Measurements from ENCODE around the gene BCLAF3. TPM values are rescaled to one million over a fixed set of nuclear protein-coding genes. Genes with fewer than 3 reads are reported as not detected.
A peak's percentile ranks its signal among the peaks of the same experiment; 100 is the strongest.

BCLAF3 gene
- total and polyA plus RNA-seq, 4 donors: 0.76 to 3.2 (median 1.4) TPM

GRCh38 chrX:19991350-19991718, 473 bp upstream of the BCLAF3 start:
- TF ChIP-seq ATF3 (IDR thresholded peaks at IDR 0.05) (no peak), FOXA2 (IDR thresholded peaks at IDR 0.05) (no peak), EGR1 (IDR thresholded peaks at IDR 0.05; ENCODE audit: low read depth in 2 of 2) (no peak), HNF4G (IDR thresholded peaks at IDR 0.05) (no peak), TAF1 (conservative IDR thresholded peaks at IDR 0.05) (no peak), ZBTB33 (IDR thresholded peaks at IDR 0.05) (no peak), GABPA (IDR thresholded peaks at IDR 0.05 in 1 of 2, conservative IDR thresholded peaks at IDR 0.05 in 1 of 2) (no peak), NR2F2 (IDR thresholded peaks at IDR 0.05) (no peak), HNF4A (conservative IDR thresholded peaks at IDR 0.05) (no peak), RXRA (IDR thresholded peaks at IDR 0.05) (no peak), FOXA1 (IDR thresholded peaks at IDR 0.05) (no peak), MAX (IDR thresholded peaks at IDR 0.05) (no peak), REST (IDR thresholded peaks at IDR 0.05) (no peak)
- no peak for DNase-seq (ENCODE audit: low spot score)
- Histone ChIP-seq H3K9ac (ENCODE audit: low read depth in 1 of 2, low read length in 2 of 2) (peak overlapping the region in 1 of 2 donors; percentile 64), H3K36me3 (ENCODE audit: control insufficient read depth in 4 of 4, insufficient read depth in 3 of 4, low read depth in 1 of 4, low read length in 3 of 4) (no peaks in the 10 kb centered on the region), H3K4me3 (ENCODE audit: low read depth in 1 of 3, low read length in 3 of 3) (peak overlapping the region in 2 of 3 donors; percentile 51 to 83), H3K27me3 (ENCODE audit: control insufficient read depth in 4 of 4, insufficient read depth in 4 of 4, low read length in 3 of 4) (no peaks in the 10 kb centered on the region), H3K27ac (ENCODE audit: low read depth in 1 of 2, low read length in 2 of 2) (peak overlapping the region in 1 of 2 donors; percentile 46), H3K9me3 (ENCODE audit: control insufficient read depth in 4 of 4, low read length in 3 of 4) (no peaks in the 10 kb centered on the region), H3K4me1 (ENCODE audit: control insufficient read depth in 4 of 4, insufficient read depth in 4 of 4, low read length in 3 of 4) (peaks cover 0 to 5% (median 1%) of the 10 kb centered on the region in 4 donors)
- WGBS: 52% methylated on average over 6 of the region's 6 CpGs

- Histone ChIP-seq H3K9ac (ENCODE audit: low read depth in 1 of 2, low read length in 2 of 2) (peak overlapping the region in 1 of 2 donors; percentile 54), H3K4me1 (ENCODE audit: control insufficient read depth in 4 of 4, insufficient read depth in 4 of 4, low read length in 3 of 4) (peaks cover 0 to 5% (median 1%) of the 10 kb centered on the region in 4 donors), H3K27me3 (ENCODE audit: control insufficient read depth in 4 of 4, insufficient read depth in 4 of 4, low read length in 3 of 4) (no peaks in the 10 kb centered on the region), H3K4me3 (ENCODE audit: low read depth in 1 of 3, low read length in 3 of 3) (peak overlapping the region; percentile 54 to 83 (median 74)), H3K9me3 (ENCODE audit: control insufficient read depth in 4 of 4, low read length in 3 of 4) (no peaks in the 10 kb centered on the region), H3K27ac (ENCODE audit: low read depth in 1 of 2, low read length in 2 of 2) (peak overlapping the region; percentile 20 to 25), H3K36me3 (ENCODE audit: control insufficient read depth in 4 of 4, insufficient read depth in 3 of 4, low read depth in 1 of 4, low read length in 3 of 4) (no peaks in the 10 kb centered on the region)
- WGBS: 1% methylated on average over 25 of the region's 25 CpGs
- no peak for TF ChIP-seq TAF1 (conservative IDR thresholded peaks at IDR 0.05)
- no peak for TF ChIP-seq HNF4G (IDR thresholded peaks at IDR 0.05)
- TF ChIP-seq RXRA (IDR thresholded peaks at IDR 0.05): no peak
- TF ChIP-seq RAD21 (IDR thresholded peaks at IDR 0.05): no peak
- no peak for DNase-seq (ENCODE audit: low spot score)
Observed at GRCh38 chrX:19990151-19990555, 708 bp downstream of the BCLAF3 start.

Data from liver (tissue), 9 donors.